Sigmoid colon (tissue), 4 donors: ENCODE results near the gene KCNJ12.

Source experiments
- CTCF ChIP-seq, 4 experiments: fragments of 450-650 bp in 3 of 4; fragments of 200-600 bp in 1 of 4; IDR thresholded peaks; one replicate each; pipeline ENCODE4 v1.5.1; 2016 to 2019; ENCODE audit warnings: antibody characterized with exemption in 4 of 4, mild to moderate bottlenecking in 3 of 4, moderate library complexity in 2 of 4
- EP300 ChIP-seq, 4 donors: sonication (generic); formaldehyde crosslinking; IDR thresholded peaks; one replicate each; pipeline ENCODE4 v1.6.1; 2017; ENCODE audit warnings: antibody characterized with exemption in 4 of 4
- POLR2AphosphoS5 ChIP-seq, 4 donors: sonication (generic); formaldehyde crosslinking; IDR thresholded peaks; one replicate each; pipeline ENCODE4 v1.6.1; 2017; ENCODE audit warnings: antibody characterized with exemption in 4 of 4

- no peak for TF ChIP-seq CTCF (IDR thresholded peaks at IDR 0.05)
- no peak for TF ChIP-seq EP300 (IDR thresholded peaks at IDR 0.05)
- TF ChIP-seq POLR2AphosphoS5 (IDR thresholded peaks at IDR 0.05), result no peak
Observed at GRCh38 chr17:21339011-21339410, 37.1 kb upstream of the KCNJ12 start.
